NCI-H1694 (cell line): ENCODE data around the gene PBX3.
"Not testable (repeated sequence)": the region's sequence is repeated elsewhere in the genome, so short reads cannot be mapped to it uniquely, and the experiment has no call there.

Experiments used
- DNase-seq: peaks from one replicate; lab custom pipeline; 2025; lab: John Stamatoyannopoulos, UW

The PBX3 gene

DNA sequence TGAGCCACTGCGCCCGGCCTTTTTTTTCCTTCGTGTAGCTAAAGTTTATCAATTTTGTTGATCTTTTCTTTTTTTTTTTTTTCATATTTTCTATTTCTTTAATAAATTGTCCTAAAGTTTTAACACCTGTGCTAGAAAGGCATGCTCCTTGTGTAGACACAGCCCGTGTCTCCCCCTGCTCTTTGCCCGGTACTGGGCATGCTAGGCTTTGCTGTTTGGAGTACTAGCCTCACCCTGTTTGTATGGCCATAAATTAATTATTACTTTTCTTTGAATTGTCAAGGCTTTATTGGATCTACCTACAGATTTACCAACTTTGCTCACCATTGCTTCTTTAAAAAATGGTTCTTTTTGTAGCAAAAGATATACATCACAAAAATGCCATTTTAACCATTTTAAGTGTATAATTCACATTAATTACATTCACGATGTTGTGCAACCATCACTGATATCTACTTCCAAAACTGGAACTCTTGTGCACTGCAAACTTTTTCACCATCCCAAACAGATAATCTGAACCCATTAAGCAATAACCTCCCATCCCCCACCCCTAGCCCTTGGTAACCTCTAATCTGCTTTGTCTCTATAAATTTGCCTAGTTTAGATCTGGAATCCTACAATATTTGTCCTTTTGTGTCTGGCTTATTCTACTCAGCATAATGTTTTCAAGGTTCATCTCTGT lies 31.5 kb downstream of the PBX3 start:
- not testable (repeated sequence) for DNase-seq

DNA sequence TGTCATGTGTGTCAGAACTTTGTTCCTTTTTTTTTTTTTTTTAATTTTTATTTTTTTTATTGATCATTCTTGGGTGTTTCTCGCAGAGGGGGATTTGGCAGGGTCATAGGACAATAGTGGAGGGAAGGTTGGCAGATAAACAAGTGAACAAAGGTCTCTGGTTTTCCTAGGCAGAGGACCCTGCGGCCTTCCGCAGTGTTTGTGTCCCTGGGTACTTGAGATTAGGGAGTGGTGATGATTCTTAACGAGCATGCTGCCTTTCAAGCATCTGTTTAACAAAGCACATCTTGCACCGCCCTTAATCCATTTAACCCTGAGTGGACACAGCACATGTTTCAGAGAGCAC lies 32.0 kb downstream of the PBX3 start:
- DNase-seq = not testable (repeated sequence)

DNA sequence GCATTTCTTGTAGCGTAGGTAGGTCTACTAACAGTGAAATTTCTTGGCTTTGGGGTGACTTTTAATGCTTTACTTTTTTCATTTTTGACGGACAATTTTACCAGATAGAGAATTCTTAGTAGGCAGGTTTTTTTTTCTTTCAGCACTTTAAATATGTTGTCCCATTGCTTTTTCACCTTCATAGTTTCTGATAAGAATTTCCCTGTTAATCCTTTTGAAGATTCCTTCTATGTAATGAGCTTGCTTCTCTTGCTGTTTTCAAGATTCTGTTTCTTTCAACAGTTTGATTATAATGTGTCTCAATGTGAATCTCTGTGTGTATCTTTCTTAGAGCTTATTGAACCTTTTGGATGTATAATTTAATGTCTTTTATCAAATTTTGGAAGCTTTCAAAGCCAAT lies 35.5 kb downstream of the PBX3 start:
- DNase-seq = no peak

GRCh38 chr9:125784286-125785049 lies 37.3 kb downstream of the PBX3 start:
- DNase-seq = no peak

GRCh38 chr9:125785248-125785751 lies 38.1 kb downstream of the PBX3 start:
- DNase-seq = no peak

- DNase-seq = no peak
These were observed 40.5 kb downstream of the PBX3 start for GRCh38 chr9:125787715-125788114.

GRCh38 chr9:125789196-125789595 lies 42.0 kb downstream of the PBX3 start:
- DNase-seq = no peak

GRCh38 chr9:125794708-125795107 lies 47.5 kb downstream of the PBX3 start:
- DNase-seq = no peak

DNA sequence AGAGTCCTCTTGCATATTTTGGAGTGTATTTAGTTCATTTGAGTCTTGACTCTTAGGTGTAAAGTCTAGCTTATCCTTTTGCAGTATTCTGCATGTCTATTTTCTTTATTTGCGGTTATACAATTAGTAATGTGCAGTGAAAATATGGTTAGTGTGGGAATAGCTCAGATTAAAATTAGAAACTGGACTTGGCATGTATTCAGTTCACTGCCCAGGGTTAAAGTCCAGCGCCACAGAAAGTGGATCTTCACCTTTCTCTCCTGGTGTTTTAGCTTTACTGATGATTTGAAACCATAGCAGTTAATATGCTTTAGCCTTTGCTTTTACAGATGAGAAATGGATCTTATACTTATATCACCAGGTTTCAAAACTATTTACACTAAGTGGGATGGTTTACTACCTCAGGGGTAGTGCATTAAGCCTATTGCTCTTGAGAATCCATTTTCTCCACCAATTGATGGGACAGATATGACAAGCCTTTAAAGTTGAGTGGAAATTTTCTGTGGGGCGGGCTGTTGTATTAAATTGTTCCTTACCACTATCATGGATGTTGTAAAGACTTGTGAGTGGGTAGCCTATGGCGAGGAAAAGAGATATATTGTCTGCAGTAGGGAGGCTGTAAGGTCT lies 48.9 kb downstream of the PBX3 start:
- no peak for DNase-seq

DNA sequence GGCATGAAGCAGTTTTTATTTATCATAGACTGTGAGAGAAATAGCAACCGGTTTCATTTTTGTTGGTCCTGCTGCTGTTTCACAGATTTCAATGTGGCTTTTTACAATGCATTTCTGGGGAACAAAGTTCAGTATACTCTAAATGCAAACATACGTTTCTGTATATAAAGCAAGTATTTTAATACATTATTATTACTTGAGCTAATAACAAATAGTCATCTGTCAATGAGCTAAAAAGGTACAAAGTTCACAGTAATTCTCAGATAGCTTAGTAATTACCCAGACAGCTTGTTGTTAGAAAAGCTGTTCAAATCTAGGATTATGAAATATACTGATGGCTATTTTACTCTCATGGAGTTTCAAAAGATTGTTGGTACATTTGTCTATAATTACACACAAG lies 50.8 kb downstream of the PBX3 start:
- no peak for DNase-seq

DNA sequence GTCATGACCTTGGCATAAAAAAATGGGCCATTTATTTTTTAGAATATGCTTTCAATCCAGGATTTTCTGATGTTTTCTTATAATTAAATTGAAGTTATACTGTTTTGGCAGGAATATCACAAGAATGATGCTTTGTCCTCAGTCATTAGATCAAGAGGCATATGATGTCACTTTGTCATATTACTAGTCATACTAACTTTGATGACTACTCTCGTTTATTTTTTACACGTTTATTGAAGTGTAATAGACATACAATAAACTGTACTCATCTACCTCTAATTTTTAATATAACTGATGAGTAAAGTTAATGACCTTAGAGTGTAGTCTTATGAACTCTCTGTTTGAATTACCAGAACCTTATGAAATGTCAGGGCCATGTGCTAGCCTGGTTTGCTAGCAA lies 56.4 kb downstream of the PBX3 start:
- no peak for DNase-seq

GRCh38 chr9:125805057-125805456 lies 57.9 kb downstream of the PBX3 start:
- DNase-seq = no peak

DNA sequence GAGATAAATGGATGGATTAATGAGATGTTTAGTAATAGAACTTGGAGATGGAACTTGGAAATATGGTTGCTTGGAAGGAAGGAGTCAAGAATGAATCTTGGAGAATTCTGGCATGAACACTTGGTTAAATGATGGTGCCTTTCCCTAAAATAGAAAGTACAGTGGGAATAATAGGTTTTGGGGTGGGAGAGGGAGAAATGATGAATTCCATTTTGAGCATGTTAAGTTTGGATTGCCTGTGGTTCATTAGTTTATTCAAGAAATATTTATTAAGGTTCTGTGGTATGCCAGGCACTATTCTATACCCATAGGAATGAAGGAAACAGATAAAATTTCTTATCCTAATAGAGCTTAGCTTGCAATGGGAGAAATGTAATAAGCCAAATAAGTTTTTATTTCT lies 58.4 kb downstream of the PBX3 start:
- no peak for DNase-seq

DNA sequence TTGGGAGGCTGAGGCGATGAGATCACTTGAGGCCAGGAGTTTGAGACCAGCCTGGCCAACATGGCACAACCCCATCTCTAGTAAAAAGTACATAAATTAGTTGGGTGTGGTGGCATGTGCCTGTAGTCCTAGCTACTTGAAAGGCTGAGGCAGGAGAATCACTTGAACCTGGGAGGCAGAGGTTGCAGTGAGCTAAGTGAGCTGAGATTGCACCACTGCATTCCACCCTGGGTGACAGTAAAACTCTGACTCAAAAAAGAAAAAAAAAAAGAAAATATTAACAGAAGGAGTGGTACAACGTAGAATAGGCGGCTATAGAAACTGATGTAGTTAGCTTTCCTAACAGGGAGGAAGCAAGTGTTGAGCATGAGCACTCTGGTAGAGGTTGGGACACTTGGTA lies 59.9 kb downstream of the PBX3 start:
- no peak for DNase-seq

DNA sequence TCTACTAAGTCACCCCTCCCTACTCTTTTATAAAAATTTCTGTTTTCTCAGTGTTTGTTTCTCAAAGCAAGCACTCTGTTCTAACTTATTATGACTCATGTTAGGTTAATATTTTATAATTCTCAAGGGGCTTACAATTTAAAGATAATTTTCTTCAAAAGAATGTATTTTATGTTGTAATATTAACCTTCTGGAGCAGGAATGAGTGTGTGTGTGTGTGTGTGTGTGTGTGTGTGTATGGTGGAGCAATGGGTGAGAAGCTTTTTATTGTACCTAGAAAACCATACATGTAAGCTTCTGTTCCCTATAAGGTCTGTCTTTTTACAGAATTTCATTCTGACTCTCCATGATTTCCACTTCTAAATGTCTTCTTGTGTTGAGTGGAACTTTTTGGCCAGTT lies 63.0 kb downstream of the PBX3 start:
- no peak for DNase-seq

DNA sequence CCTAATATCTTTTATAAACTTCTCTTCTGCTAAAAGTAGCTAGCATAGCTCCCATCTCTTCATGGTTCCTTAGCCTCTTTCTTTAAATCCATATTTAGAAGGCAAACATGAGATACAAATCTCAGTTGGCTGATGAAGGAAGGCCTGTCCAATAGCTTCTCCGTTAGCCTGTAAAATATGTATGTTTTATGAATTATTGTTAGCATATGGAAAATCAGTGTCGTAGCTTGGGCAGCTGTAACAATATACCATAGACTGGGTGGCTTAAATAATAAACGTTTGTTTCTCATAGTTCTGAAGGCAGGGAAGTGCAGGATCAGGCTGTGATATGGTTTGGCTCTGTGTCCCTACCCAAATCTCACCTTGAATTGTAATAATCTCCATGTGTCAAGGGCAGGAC lies 63.8 kb downstream of the PBX3 start:
- DNase-seq = no peak

DNA sequence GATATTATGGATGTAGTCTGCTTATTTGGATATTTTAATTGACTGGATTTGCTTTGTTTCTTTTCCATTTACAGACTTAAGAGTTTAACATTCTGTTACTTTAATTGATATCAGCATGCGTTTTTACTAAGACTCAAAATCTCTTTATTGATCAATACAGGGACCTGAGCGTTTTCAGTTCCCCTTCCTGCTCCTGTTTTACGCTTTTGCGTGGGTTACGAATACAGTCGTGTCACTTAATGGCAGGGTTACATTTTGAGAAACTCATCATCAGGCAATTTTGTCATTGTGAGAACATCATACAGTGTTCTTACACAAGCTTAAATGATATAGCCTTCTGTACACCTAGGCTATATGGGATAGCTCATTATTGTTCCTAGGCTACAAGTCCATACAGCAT lies 65.2 kb downstream of the PBX3 start:
- DNase-seq = no peak

GRCh38 chr9:125815568-125815967 lies 68.4 kb downstream of the PBX3 start:
- DNase-seq = no peak

GRCh38 chr9:125816321-125816720 lies 69.1 kb downstream of the PBX3 start:
- no peak for DNase-seq

GRCh38 chr9:125820100-125820804 lies 73.1 kb downstream of the PBX3 start:
- no peak for DNase-seq

DNA sequence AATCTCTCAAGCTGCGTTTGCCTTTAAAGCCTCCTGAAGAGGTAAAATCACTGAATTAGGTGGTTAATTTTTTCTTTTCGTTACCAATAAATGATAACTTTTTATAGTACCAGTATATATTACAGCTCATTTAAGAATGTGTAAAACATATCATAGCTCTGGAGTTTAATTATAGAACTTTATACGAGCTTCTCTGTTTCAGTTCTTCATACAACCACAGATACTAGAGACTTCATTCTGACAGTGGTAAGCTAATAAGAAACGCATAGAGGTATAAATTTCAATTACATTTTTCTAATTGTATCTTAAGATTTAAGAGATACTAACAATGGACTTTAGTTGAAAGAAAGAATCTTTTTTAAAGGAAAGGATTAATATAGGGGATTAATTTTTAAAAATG lies 73.9 kb downstream of the PBX3 start:
- no peak for DNase-seq

GRCh38 chr9:125822160-125822559 lies 75.0 kb downstream of the PBX3 start:
- no peak for DNase-seq

- DNase-seq = no peak
These were observed 75.7 kb downstream of the PBX3 start for GRCh38 chr9:125822902-125823301.
